ACC112 (cell line): Measurements from ENCODE around the gene CEP41.

Source experiments
- H2AFZ ChIP-seq: fragments of 200-600 bp; sonication (generic); one replicate; pipeline ENCODE4 v1.6.0; 2017; ENCODE audit warnings: antibody characterized with exemption, low read length; ENCODE audit not compliant: unreplicated experiment
- H3K27ac ChIP-seq: fragments of 200-600 bp; sonication (generic); 2 replicates; pipeline ENCODE4 v1.5.1; 2014; ENCODE audit warnings: low read depth, mild to moderate bottlenecking, antibody characterized with exemption, low read length, moderate library complexity
- H3K27me3 ChIP-seq: fragments of 200-600 bp; sonication (generic); 2 replicates; pipeline ENCODE4 v1.6.1; 2014; ENCODE audit warnings: mild to moderate bottlenecking, antibody characterized with exemption, low read length, moderate library complexity, mixed read lengths; ENCODE audit not compliant: insufficient read depth
- H3K36me3 ChIP-seq: fragments of 200-600 bp; sonication (generic); 2 replicates; pipeline ENCODE4 v1.6.1; 2016; ENCODE audit warnings: mild to moderate bottlenecking, antibody characterized with exemption, low read length, moderate library complexity, mixed read lengths; ENCODE audit not compliant: insufficient read depth
- H3K4me1 ChIP-seq: fragments of 200-600 bp; sonication (generic); one replicate; pipeline ENCODE4 v1.6.1; 2016; ENCODE audit warnings: low read length, mixed read lengths; ENCODE audit not compliant: insufficient read depth, unreplicated experiment, control insufficient read depth
- H3K4me3 ChIP-seq: fragments of 200-600 bp; sonication (generic); 2 replicates; pipeline ENCODE4 v1.5.1; 2014; ENCODE audit warnings: mild to moderate bottlenecking, low read depth, low read length
- H3K79me2 ChIP-seq: fragments of 200-600 bp; sonication (generic); one replicate; pipeline ENCODE4 v1.6.0; 2016; ENCODE audit warnings: low read length; ENCODE audit not compliant: control insufficient read depth, unreplicated experiment, insufficient read depth

Gene CEP41

DNA sequence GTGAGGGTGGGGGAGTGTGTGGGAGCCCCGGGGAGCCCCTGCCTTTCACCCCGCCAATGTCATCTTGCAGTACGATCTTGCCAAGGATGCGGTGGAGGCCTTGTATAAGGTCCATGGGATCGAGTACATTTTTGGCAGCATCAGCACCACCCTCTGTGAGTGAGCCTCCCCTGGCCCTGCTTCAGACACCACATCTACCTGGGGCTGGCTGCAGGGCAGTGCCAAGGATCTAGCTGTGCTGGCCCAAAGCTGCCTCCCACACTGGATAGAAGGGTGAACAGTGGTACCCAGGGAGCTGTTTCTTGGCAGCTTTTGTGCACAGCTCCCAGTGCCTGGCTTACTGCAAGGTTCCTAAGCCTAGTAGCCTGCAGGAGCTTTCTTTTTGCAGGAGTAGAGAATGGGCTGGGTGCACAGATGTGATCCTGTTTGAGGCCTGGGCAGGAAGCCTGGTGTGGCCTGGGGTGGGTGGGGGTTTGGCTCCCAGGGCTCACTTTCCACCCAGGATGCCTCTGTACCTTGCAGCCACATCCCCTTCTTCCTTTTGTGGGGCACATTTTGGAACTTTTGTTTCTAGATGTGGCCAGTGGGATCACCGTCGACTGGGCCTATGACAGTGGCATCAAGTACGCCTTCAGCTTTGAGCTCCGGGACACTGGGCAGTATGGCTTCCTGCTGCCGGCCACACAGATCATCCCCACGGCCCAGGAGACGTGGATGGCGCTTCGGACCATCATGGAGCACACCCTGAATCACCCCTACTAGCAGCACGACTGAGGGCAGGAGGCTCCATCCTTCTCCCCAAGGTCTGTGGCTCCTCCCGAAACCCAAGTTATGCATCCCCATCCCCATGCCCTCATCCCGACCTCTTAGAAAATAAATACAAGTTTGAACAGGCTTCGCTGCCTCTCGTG lies 72.7 kb downstream of the CEP41 start:
- Histone ChIP-seq H3K27me3 (no peaks in the 10 kb centered on the region), H3K79me2 (no peaks in the 10 kb centered on the region), H3K4me1 (peaks cover 85% of the 10 kb centered on the region)

DNA sequence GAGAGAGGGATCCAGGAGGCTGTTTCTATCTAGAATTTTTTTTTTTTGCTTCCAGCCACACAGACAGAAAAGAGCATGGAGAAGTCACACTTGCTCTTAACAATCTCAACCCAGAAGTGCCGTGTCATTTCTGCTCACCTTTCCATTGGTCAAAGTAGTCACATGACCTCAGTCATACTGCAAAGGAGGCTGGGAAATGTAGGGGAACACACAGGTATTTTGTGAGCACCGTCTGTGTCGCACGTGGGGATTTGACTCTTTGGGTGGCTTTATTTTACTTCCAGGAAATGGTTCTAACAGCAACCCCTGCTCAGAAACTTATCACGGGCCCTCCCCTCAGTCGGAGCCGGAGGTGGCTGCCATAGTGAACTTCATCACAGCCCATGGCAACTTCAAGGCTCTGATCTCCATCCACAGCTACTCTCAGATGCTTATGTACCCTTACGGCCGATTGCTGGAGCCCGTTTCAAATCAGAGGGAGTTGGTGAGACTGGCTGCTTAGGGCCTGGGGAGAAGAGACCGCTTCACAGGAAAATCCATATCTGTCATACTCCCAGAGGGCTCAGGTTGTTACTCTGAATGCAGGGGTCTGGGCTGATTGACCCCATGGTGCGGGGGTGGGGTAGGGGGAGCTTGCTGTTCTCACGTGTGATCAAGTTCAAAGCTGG lies 73.6 kb downstream of the CEP41 start:
- no peaks in the 10 kb centered on the region for H3K27me3 ChIP-seq
- peaks cover 81% of the 10 kb centered on the region for H3K4me1 ChIP-seq
- H2AFZ ChIP-seq, result no peak overlapping the region
- H3K36me3 ChIP-seq, result no peaks in the 10 kb centered on the region
- H3K79me2 ChIP-seq, result no peaks in the 10 kb centered on the region
- H3K27ac ChIP-seq, result no peak overlapping the region
- H3K4me3 ChIP-seq, result no peak overlapping the region

More for the DNA sequence above, 72.7 kb downstream of the CEP41 start:
- H2AFZ ChIP-seq, result no peak overlapping the region
- no peaks in the 10 kb centered on the region for H3K36me3 ChIP-seq
- no peak overlapping the region for H3K4me3 ChIP-seq
- H3K27ac ChIP-seq, result no peak overlapping the region

DNA sequence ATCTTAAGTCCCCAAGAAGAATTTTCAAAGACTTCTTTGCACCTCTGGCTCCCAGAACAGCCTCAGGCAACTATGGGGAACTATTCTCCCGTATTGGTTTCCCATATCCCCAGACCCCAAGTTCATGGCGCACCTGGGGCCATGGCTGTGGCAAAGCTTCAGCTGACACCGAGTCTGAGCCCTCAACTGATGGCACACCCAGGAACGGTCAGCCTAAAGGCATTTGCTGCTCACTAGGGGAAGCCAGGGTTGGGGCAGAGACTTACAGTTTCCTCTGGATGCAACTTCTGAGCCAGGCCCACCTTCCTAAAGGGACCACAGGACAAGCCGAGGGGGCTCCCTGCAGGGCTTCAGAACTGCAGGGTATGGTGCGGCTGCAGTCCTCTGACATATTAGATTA lies 74.3 kb downstream of the CEP41 start:
- H3K4me1 ChIP-seq, result peaks cover 77% of the 10 kb centered on the region
- no peaks in the 10 kb centered on the region for H3K79me2 ChIP-seq
- no peak overlapping the region for H2AFZ ChIP-seq
- H3K27ac ChIP-seq, result no peak overlapping the region
- H3K36me3 ChIP-seq, result no peaks in the 10 kb centered on the region
- no peak overlapping the region for H3K4me3 ChIP-seq
- H3K27me3 ChIP-seq, result no peaks in the 10 kb centered on the region

DNA sequence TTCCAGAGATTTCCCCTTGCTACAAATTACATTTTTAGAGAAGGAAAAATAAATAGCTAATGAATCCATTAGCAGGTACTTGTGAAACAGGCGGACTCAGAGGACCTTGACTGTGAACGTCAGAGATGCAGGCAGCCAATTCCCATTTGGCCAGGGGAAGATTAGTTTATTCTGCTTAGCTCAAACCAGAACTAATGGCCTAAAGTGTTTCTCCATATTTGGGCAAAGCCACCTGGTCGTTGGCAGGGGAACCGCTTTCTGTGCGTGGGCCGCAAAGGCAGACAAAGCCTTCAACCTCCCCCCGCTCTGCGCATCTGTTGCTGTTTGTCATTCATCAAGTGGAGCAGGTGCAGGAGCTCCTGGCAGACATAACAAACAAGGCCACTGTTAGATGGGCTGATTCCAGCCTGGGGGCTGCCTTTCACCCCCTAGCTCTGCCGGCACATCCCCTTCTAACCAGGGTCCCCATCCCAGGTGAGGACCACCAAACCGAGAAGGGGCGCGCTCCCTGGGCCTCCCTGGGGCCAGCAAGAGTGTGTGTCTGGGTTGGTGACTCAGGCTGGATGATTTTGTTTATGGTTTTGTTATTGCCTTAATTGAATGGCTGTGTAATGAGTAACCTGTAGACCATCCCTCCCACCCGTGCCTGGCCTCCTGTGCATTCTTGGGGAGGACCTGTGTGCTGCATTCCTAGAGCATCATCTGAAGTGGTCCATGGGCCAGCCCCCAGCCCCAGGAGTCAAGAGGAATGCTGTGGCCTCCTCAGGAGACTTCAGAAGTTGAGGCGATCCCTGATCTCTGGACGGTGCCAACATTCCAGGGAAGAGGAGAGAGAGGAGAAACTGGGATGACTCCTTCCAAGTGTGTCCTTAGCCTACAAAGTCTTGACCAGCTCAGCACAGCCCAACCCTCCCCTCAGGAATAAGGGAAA lies 75.0 kb downstream of the CEP41 start:
- no peaks in the 10 kb centered on the region for H3K27me3 ChIP-seq
- peaks cover 70% of the 10 kb centered on the region for H3K4me1 ChIP-seq
- no peak overlapping the region for H2AFZ ChIP-seq
- no peak overlapping the region for H3K4me3 ChIP-seq
- H3K27ac ChIP-seq, result no peak overlapping the region
- H3K36me3 ChIP-seq, result no peaks in the 10 kb centered on the region
- H3K79me2 ChIP-seq, result no peaks in the 10 kb centered on the region

DNA sequence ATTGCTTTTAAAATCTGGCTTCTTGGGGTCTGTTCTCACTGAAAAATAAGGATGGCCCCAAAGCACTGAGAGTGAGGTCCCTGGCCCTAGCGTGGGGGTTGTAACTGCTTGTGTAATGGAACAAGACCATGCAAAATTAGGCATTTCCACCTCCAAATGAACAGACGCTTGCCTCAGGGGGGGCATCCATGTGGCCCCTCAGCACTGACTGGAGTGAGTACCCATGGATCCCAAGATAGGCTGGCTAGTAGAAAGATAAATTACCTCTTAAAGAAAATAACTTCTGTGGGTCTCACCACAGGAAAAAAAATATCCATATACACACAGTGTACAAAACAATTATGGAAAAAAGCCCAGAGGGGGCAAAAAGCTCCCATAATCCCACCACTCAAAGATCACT lies 75.7 kb downstream of the CEP41 start:
- H3K4me1 ChIP-seq, result peaks cover 63% of the 10 kb centered on the region
- no peak overlapping the region for H2AFZ ChIP-seq
- no peak overlapping the region for H3K27ac ChIP-seq

DNA sequence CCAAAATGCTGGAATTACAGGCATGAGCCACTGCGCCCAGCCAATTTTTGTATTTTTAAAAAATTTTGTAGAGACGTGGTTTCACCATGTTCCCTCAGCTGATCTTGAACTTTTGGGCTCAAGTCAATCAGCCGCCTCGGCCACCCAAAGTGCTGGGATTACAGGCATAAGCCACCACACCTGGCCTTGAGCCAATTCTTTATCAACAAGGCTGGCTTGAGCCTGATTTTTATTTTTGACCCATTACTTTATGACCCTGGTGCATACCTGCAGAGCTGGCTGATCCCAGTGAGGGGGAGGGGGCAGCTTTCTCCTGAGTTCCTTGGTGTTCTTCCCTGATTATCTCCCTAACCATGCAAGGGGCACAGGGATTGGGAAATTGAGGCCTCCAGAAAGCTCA lies 76.4 kb downstream of the CEP41 start:
- no peaks in the 10 kb centered on the region for H3K79me2 ChIP-seq
- peak overlapping the region; percentile 85; the same call in 1 of the 2 replicates for H3K27ac ChIP-seq
- H3K27me3 ChIP-seq, result no peaks in the 10 kb centered on the region
- H3K4me3 ChIP-seq, result no peak overlapping the region
- H3K36me3 ChIP-seq, result no peaks in the 10 kb centered on the region; the same call in 1 of the 2 replicates
- peaks cover 56% of the 10 kb centered on the region for H3K4me1 ChIP-seq
- no peak overlapping the region for H2AFZ ChIP-seq

More for the DNA sequence above, 75.7 kb downstream of the CEP41 start:
- H3K4me3 ChIP-seq, result no peak overlapping the region
- no peaks in the 10 kb centered on the region for H3K27me3 ChIP-seq
- no peaks in the 10 kb centered on the region for H3K79me2 ChIP-seq
- H3K36me3 ChIP-seq, result no peaks in the 10 kb centered on the region

DNA sequence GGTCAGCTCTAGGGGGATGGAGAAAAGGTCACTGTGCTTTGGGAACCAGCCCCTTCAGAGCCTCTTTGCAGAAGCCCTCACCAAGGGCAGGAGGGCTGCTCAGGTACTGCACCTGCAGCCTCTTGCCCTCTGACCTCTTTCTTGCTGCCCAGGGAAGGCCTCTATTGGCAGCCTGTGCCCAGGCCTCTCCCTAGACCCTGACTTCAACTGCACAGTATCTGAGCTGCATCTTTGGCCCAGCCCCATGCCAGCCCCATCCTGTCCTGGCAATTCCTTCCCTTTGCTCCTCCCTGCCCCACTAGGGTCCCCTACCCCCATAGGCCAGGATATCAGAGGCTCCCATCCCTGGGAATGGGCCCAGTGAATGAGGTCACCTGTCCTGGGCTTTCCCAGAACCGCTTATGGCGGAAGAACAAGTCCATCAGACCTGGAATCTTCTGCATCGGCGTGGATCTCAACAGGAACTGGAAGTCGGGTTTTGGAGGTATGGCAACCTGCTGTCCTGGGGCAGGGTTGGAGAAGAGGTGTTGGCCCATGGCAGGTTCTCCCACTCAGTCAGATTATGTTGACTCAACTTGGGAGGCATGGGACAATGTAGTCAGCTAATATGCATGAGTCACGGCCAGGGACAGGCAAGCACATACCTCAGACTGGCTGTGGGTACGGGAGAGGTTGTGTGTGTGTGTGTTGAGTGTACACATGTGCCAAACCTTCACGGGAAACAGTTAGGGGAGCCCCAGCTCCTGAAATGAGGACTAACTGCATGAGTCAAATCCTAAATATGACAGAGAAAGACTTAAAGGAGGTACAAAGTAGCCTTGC lies 77.6 kb downstream of the CEP41 start:
- no peak overlapping the region for H2AFZ ChIP-seq
- no peaks in the 10 kb centered on the region for H3K27me3 ChIP-seq
- peak overlapping the region; percentile 85 for H3K27ac ChIP-seq
- H3K36me3 ChIP-seq, result peaks cover 5% of the 10 kb centered on the region; the same call in 1 of the 2 replicates
- peaks cover 45% of the 10 kb centered on the region for H3K4me1 ChIP-seq
- H3K4me3 ChIP-seq, result no peak overlapping the region
- no peaks in the 10 kb centered on the region for H3K79me2 ChIP-seq

DNA sequence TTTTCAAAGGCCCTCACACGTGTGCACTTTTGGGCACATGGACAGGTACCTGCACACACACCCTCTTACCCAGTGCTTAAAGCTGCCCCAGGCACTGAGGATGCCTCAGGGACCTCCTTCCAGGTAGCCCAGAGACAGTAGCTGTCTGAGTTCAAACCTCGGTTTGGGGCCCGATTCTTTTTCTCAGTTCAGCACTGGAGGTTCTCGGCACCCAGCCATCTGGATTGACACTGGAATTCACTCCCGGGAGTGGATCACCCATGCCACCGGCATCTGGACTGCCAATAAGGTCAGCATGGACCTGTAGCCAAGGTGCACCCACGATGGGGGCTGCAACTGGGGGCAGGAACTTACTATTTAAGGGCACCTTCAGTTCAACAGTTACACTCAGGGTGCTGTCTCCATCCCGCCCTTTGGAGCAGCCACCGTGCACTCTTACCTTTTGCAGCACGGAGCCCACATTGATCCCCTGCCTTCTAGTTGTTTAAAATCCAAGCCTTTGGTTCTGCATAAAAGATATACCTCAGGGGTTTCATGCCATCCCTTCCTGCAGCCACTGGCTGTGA lies 78.5 kb downstream of the CEP41 start:
- H2AFZ ChIP-seq, result no peak overlapping the region
- peaks cover 5% of the 10 kb centered on the region; the same call in 1 of the 2 replicates for H3K36me3 ChIP-seq
- no peak overlapping the region for H3K27ac ChIP-seq
- peaks cover 47% of the 10 kb centered on the region for H3K4me1 ChIP-seq
- H3K79me2 ChIP-seq, result no peaks in the 10 kb centered on the region
- H3K4me3 ChIP-seq, result no peak overlapping the region
- H3K27me3 ChIP-seq, result no peaks in the 10 kb centered on the region

DNA sequence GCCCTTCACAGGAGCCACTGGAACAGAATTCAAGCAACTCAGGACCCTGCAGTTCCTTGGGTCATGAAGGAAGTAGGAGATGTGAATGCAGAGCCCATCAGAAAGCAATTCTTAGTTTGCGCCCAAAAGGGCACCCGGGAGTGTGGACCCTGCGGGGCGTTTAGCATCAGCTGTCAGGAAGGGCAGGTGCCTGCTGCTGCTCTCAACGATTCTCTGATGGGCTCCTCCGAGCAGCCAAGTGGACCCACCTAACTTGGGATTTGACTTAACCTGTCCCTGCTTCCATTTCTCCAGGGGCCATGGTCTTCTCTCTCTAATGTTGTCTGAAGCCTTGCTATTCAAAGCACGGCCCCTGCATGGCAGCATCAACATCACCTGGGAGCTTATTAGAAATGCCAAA lies 79.1 kb downstream of the CEP41 start:
- Histone ChIP-seq H3K4me3 (no peak overlapping the region), H3K36me3 (peaks cover 5% of the 10 kb centered on the region; the same call in 1 of the 2 replicates), H2AFZ (no peak overlapping the region), H3K27ac (no peak overlapping the region), H3K27me3 (no peaks in the 10 kb centered on the region), H3K4me1 (peaks cover 47% of the 10 kb centered on the region), H3K79me2 (no peaks in the 10 kb centered on the region)
